8988T (cell line): ENCODE data around the gene RECQL5.
A peak's percentile ranks its signal among the peaks of the same experiment; 100 is the strongest.

ENCODE experiments used
- DNase-seq: peaks from one replicate; pipeline ENCODE4 v3.0.0; 2011

Gene RECQL5

GRCh38 chr17:75632428-75632827, 34.5 kb downstream of the RECQL5 start:
- DNase-seq: no peak

GRCh38 chr17:75631353-75631752, 35.6 kb downstream of the RECQL5 start:
- no peak for DNase-seq

- no peak for DNase-seq
Observed at GRCh38 chr17:75630071-75630917, 36.7 kb downstream of the RECQL5 start.

GRCh38 chr17:75629157-75629556, 37.8 kb downstream of the RECQL5 start:
- no peak for DNase-seq

GRCh38 chr17:75628425-75628824, 38.5 kb downstream of the RECQL5 start:
- DNase-seq: no peak

- no peak for DNase-seq
Observed at GRCh38 chr17:75627094-75627493, 39.9 kb downstream of the RECQL5 start.

GRCh38 chr17:75626496-75627038, 40.4 kb downstream of the RECQL5 start:
- DNase-seq: no peak

- peak; percentile 78 for DNase-seq
Observed at GRCh38 chr17:75625813-75626486, 41.0 kb downstream of the RECQL5 start.

- no peak for DNase-seq
Observed at GRCh38 chr17:75624714-75625345, 42.1 kb downstream of the RECQL5 start.

- DNase-seq: no peak
Observed at GRCh38 chr17:75624021-75624420, 42.9 kb downstream of the RECQL5 start.

- DNase-seq: no peak
Observed at GRCh38 chr17:75623386-75623785, 43.6 kb downstream of the RECQL5 start.

GRCh38 chr17:75622771-75623273, 44.1 kb downstream of the RECQL5 start:
- no peak for DNase-seq

- DNase-seq: no peak
Observed at GRCh38 chr17:75622076-75622475, 44.9 kb downstream of the RECQL5 start.

- DNase-seq: no peak
Observed at GRCh38 chr17:75621489-75621888, 45.5 kb downstream of the RECQL5 start.

- peak; percentile 83 for DNase-seq
Observed at GRCh38 chr17:75619506-75620431, 47.2 kb downstream of the RECQL5 start.

GRCh38 chr17:75617675-75618074, 49.3 kb downstream of the RECQL5 start:
- no peak for DNase-seq

GRCh38 chr17:75617218-75617617, 49.7 kb downstream of the RECQL5 start:
- DNase-seq: no peak

GRCh38 chr17:75616521-75617122, 50.3 kb downstream of the RECQL5 start:
- DNase-seq: no peak

GRCh38 chr17:75615301-75615700, 51.7 kb downstream of the RECQL5 start:
- no peak for DNase-seq

GRCh38 chr17:75614556-75615270, 52.2 kb downstream of the RECQL5 start:
- no peak for DNase-seq

- peak; percentile 77 for DNase-seq
Observed at GRCh38 chr17:75614006-75614405, 52.9 kb downstream of the RECQL5 start.
